IMR-90 (cell line): ENCODE data around the gene FAM53B. TPM values are rescaled to one million over a fixed set of nuclear protein-coding genes. Genes with fewer than 3 reads are reported as not detected.

Source experiments
- ATAC-seq: fragments of 200-7000 bp; cut with Tn5 transposase; 2 replicates; pipeline ENCODE4 v1.9.1; 2020; ENCODE audit warnings: low read depth, mild to moderate bottlenecking, moderate library complexity
- BruUV-seq: library from RNA; stranded (reverse); fragments of 400-500 nt; replicated peaks from 2 replicates; lab custom pipeline; 2021; lab: Mats Ljungman, UMichigan
- CTCF ChIA-PET: fragments of 300-600 bp; formaldehyde crosslinking; extraction: SDS; loops from one replicate; lab custom pipeline; 2021; ENCODE audit warnings: antibody characterized with exemption; lab: Yijun Ruan, JAX
- POLR2A ChIA-PET: fragments of 300-600 bp; sonication (Branson Sonifier 250); formaldehyde crosslinking; loops from one replicate; lab custom pipeline; 2022; ENCODE audit warnings: antibody characterized with exemption; ENCODE audit not compliant: unreplicated experiment; lab: Charles Lee
- DNase-seq: peaks from one replicate; pipeline ENCODE4 v3.0.0; 2013
- H2AFZ ChIP-seq: replicated peaks from 2 replicates; pipeline ENCODE3; 2013; ENCODE audit warnings: low read length, mild to moderate bottlenecking; ENCODE audit not compliant: poor library complexity
- H2AK5ac ChIP-seq: 2 replicates; pipeline ENCODE4 v1.6.1; 2013; ENCODE audit warnings: low read depth, low read length, inconsistent platforms
- H2AK9ac ChIP-seq: replicated peaks from 2 replicates; pipeline ENCODE3; 2013; ENCODE audit warnings: mild to moderate bottlenecking, low read depth, low read length, moderate library complexity; ENCODE audit not compliant: poor library complexity
- H2BK120ac ChIP-seq: 2 replicates; pipeline ENCODE4 v1.6.1; 2013; ENCODE audit warnings: low read depth, low read length, inconsistent platforms
- H2BK15ac ChIP-seq: 3 replicates; pipeline ENCODE4 v1.6.1; 2013; ENCODE audit warnings: low read depth, low read length, inconsistent platforms
- H2BK20ac ChIP-seq: 2 replicates; pipeline ENCODE4 v1.6.1; 2013; ENCODE audit warnings: low read depth, mild to moderate bottlenecking, inconsistent platforms, low read length, moderate library complexity
- H2BK5ac ChIP-seq: 2 replicates; pipeline ENCODE4 v1.6.1; 2013; ENCODE audit warnings: mild to moderate bottlenecking, low read depth, low read length, inconsistent platforms; ENCODE audit not compliant: poor library complexity, severe bottlenecking
- H3K14ac ChIP-seq: replicated peaks from 2 replicates; pipeline ENCODE4 v1.6.1; 2013; ENCODE audit warnings: low read depth, low read length, inconsistent platforms
- H3K18ac ChIP-seq: 2 replicates; pipeline ENCODE4 v1.6.1; 2013; ENCODE audit warnings: low read depth, low read length, control low read depth
- H3K23ac ChIP-seq: 2 replicates; pipeline ENCODE4 v1.6.1; 2013; ENCODE audit warnings: low read depth, low read length, inconsistent platforms
- H3K27ac ChIP-seq: 2 replicates; pipeline ENCODE4 v1.5.1; 2013; ENCODE audit warnings: mild to moderate bottlenecking, control low read depth, low read length; ENCODE audit not compliant: insufficient read depth
- H3K27me3 ChIP-seq: 2 replicates; pipeline ENCODE4 v1.6.1; 2013; ENCODE audit warnings: low read length; ENCODE audit not compliant: control insufficient read depth, insufficient read depth
- H3K36me3 ChIP-seq: 2 replicates; pipeline ENCODE4 v1.6.1; 2013; ENCODE audit warnings: low read length, mixed read lengths; ENCODE audit not compliant: control insufficient read depth, insufficient read depth
- H3K4ac ChIP-seq: 2 replicates; pipeline ENCODE4 v1.6.1; 2013; ENCODE audit warnings: low read depth, low read length, inconsistent platforms
- H3K4me1 ChIP-seq: 2 replicates; pipeline ENCODE4 v1.6.1; 2013; ENCODE audit warnings: low read length, mixed read lengths; ENCODE audit not compliant: control insufficient read depth, insufficient read depth
- H3K4me2 ChIP-seq: 2 replicates; pipeline ENCODE4 v1.6.1; 2013; ENCODE audit warnings: low read depth, mild to moderate bottlenecking, control low read depth, low read length, moderate library complexity
- H3K4me3 ChIP-seq: 2 replicates; pipeline ENCODE4 v1.5.1; 2013; ENCODE audit warnings: low read depth, mild to moderate bottlenecking, control low read depth, low read length, moderate library complexity; ENCODE audit not compliant: insufficient read depth
- H3K56ac ChIP-seq: 2 replicates; pipeline ENCODE4 v1.6.1; 2013; ENCODE audit warnings: low read length, inconsistent platforms; ENCODE audit not compliant: insufficient read depth; ENCODE audit errors: extremely low read depth
- H3K79me1 ChIP-seq, 2 experiments: 2 replicates each; pipeline ENCODE4 v1.6.1; 2013; ENCODE audit warnings: low read length in 2 of 2, inconsistent platforms in 1 of 2, low read depth in 1 of 2
- H3K9ac ChIP-seq: 2 replicates; pipeline ENCODE4 v1.6.1; 2013; ENCODE audit warnings: low read depth, low read length, control low read depth
- H3K9me1 ChIP-seq: 2 replicates; pipeline ENCODE4 v1.6.1; 2013; ENCODE audit warnings: low read length, inconsistent platforms; ENCODE audit not compliant: insufficient read depth
- H3K9me3 ChIP-seq: 2 replicates; pipeline ENCODE4 v1.6.1; 2013; ENCODE audit warnings: low read length; ENCODE audit not compliant: control insufficient read depth, insufficient read depth
- H4K20me1 ChIP-seq: 2 replicates; pipeline ENCODE4 v1.6.1; 2013; ENCODE audit warnings: low read length, inconsistent platforms; ENCODE audit not compliant: insufficient read depth
- H4K5ac ChIP-seq: 2 replicates; pipeline ENCODE4 v1.6.1; 2013; ENCODE audit warnings: mild to moderate bottlenecking, low read depth, low read length, control low read depth
- H4K8ac ChIP-seq, 2 experiments: 2 replicates each; pipeline ENCODE4 v1.6.1; 2013; ENCODE audit warnings: low read depth in 2 of 2, low read length in 2 of 2, control low read depth in 1 of 2, inconsistent platforms in 1 of 2
- H4K91ac ChIP-seq: 2 replicates; pipeline ENCODE4 v1.6.1; 2013; ENCODE audit warnings: low read depth, low read length, inconsistent platforms; ENCODE audit not compliant: insufficient read depth
- BHLHE40 ChIP-seq: fragments of 150-350 bp; IDR thresholded peaks from 2 replicates; pipeline ENCODE4 v1.6.1; 2016; ENCODE audit warnings: mild to moderate bottlenecking, low read depth, low read length
- CEBPB ChIP-seq: IDR thresholded peaks from 2 replicates; pipeline ENCODE4 v1.6.1; 2012; ENCODE audit warnings: low read depth, low read length, improper control_type of control experiment
- CHD1 ChIP-seq: IDR thresholded peaks from 2 replicates; pipeline ENCODE4 v1.6.1; 2012; ENCODE audit warnings: low read depth, low read length, improper control_type of control experiment
- ELK1 ChIP-seq: fragments of 150-350 bp; IDR thresholded peaks from 2 replicates; pipeline ENCODE4 v1.6.1; 2016; ENCODE audit warnings: low read depth, mild to moderate bottlenecking, low read length, moderate library complexity, borderline replicate concordance
- FOS ChIP-seq: fragments of 150-350 bp; IDR thresholded peaks from 2 replicates; pipeline ENCODE4 v1.6.1; 2016; ENCODE audit warnings: low read depth, low read length
- MAFK ChIP-seq: IDR thresholded peaks from 2 replicates; pipeline ENCODE4 v1.6.1; 2012; ENCODE audit warnings: low read depth, low read length, improper control_type of control experiment
- MAZ ChIP-seq: IDR thresholded peaks from 2 replicates; pipeline ENCODE4 v1.6.1; 2012; ENCODE audit warnings: low read depth, mild to moderate bottlenecking, low read length, improper control_type of control experiment, moderate library complexity, borderline replicate concordance
- MXI1 ChIP-seq: IDR thresholded peaks from 2 replicates; pipeline ENCODE4 v1.6.1; 2012; ENCODE audit warnings: low read depth, mild to moderate bottlenecking, low read length, moderate library complexity, borderline replicate concordance
- NFE2L2 ChIP-seq: fragments of 150-350 bp; IDR thresholded peaks from 2 replicates; pipeline ENCODE4 v1.6.1; 2016; ENCODE audit warnings: low read depth, mild to moderate bottlenecking, low read length
- POLR2A ChIP-seq: IDR thresholded peaks from 2 replicates; pipeline ENCODE4 v1.6.1; 2012; ENCODE audit warnings: mild to moderate bottlenecking, low read depth, low read length
- RAD21 ChIP-seq: IDR thresholded peaks from 2 replicates; pipeline ENCODE4 v1.6.1; 2012; ENCODE audit warnings: low read length, improper control_type of control experiment
- RCOR1 ChIP-seq: IDR thresholded peaks from 2 replicates; pipeline ENCODE4 v1.6.1; 2012; ENCODE audit warnings: mild to moderate bottlenecking, low read length, improper control_type of control experiment; ENCODE audit not compliant: insufficient replicate concordance
- RFX5 ChIP-seq: IDR thresholded peaks from 2 replicates; pipeline ENCODE4 v1.8.0; 2012; ENCODE audit warnings: low read depth, mild to moderate bottlenecking, low read length, moderate library complexity
- SMC3 ChIP-seq: fragments of 150-350 bp; IDR thresholded peaks from 2 replicates; pipeline ENCODE4 v1.6.1; 2016; ENCODE audit warnings: low read depth, mild to moderate bottlenecking, antibody characterized with exemption, low read length, moderate library complexity
- USF2 ChIP-seq: fragments of 150-350 bp; IDR thresholded peaks from 2 replicates; pipeline ENCODE4 v1.6.1; 2017; ENCODE audit warnings: mild to moderate bottlenecking, antibody characterized with exemption, low read length, low read depth
- WGBS, 2 experiments: methylation state at CpG; one replicate each; pipeline versions ENCODE4 v1.1.5 to v1.1.7; 2013; ENCODE audit warnings: missing lambda C conversion rate in 2 of 2; ENCODE audit not compliant: insufficient read length in 1 of 2; ENCODE audit errors: extremely low coverage in 2 of 2; 5-methylcytosine and 5-hydroxymethylcytosine counted together
- dilution Hi-C: fragments of 300-500 bp; cut with HindIII; formaldehyde crosslinking; loops from one replicate; pipeline ENCODE4 v1.14.3; 2018; ENCODE audit warnings: low sequenced_read_pairs; ENCODE audit not compliant: unreplicated experiment
- in situ Hi-C: fragments of 300-500 bp; cut with MboI; formaldehyde crosslinking; loops from 3 replicates; pipeline ENCODE4 v1.14.3; 2019; ENCODE audit warnings: low sequenced_read_pairs, inconsistent platforms, mixed read lengths
- intact Hi-C: fragments of 100-400 bp; cut with micrococcal nuclease; formaldehyde crosslinking; loops from 2 replicates; pipeline ENCODE4 v1.10.0; 2022
- polyA plus RNA-seq, 3 experiments: library from polyadenylated mRNA; depleted of rRNA; stranded (reverse); fragments of >200 nt; gene quantifications; 2 replicates each; pipeline ENCODE4 v1.2.3, GENCODE V29; 2012; ENCODE audit warnings: low replicate concordance in 1 of 3
- total RNA-seq: library from RNA; depleted of rRNA; stranded (reverse); fragments of >200 nt; gene quantifications from 2 replicates; pipeline ENCODE4 v1.2.3, GENCODE V29; 2012
- TF ChIP-seq, protein P1 (sequence below): conservative IDR thresholded peaks from 2 replicates; pipeline ENCODE4 v1.5.1; 2012; ENCODE audit warnings: mild to moderate bottlenecking, low read depth, low read length, improper control_type of control experiment

Gene FAM53B
- total and polyA plus RNA-seq, 2 of the 4 experiments (the other 2 are of a cell fraction) = 3.8 to 5.7 TPM

DNA sequence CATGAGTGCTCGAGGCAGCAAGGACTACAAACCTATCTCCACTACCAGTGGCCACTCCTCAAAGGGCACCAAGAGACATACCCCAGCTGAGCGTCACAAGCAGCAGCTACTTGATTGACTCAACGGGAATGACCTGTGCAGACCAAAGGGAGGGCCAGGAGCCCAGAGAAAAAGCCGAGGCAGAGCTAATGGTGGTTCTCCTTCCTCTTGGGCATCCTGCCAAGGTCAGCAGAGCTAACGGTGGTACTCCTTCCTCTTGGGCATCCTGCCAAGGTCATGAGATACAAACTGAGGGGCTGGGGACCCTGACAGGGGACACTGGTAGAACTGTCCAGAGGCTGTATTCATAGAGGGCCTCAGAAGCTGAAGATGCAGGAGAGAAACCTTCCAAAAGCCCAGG, 60.4 kb downstream of the FAM53B start:
- Histone ChIP-seq H3K79me1 (peaks cover 0 to 3% of the 10 kb centered on the region in 2 experiments; a peak in 1 of 4 replicates), H4K8ac (no peak overlapping the region), H4K20me1 (no peaks in the 10 kb centered on the region), H3K18ac (no peak overlapping the region), H3K14ac (no peak overlapping the region), H4K91ac (no peak overlapping the region), H2AK5ac (no peak overlapping the region), H2BK5ac (no peak overlapping the region), H3K36me3 (peaks cover 13% of the 10 kb centered on the region; the same call in 1 of the 2 replicates), H3K56ac (no peak overlapping the region), H4K5ac (no peak overlapping the region), H3K4ac (no peak overlapping the region), H2BK20ac (no peak overlapping the region), H2AK9ac (no peak overlapping the region), H3K4me2 (no peak overlapping the region), H3K9me3 (no peaks in the 10 kb centered on the region), H3K27me3 (no peaks in the 10 kb centered on the region), H2BK15ac (no peak overlapping the region), H2BK120ac (no peak overlapping the region), H2AFZ (no peak overlapping the region), H3K9me1 (peaks cover 14% of the 10 kb centered on the region), H3K9ac (no peak overlapping the region), H3K23ac (no peak overlapping the region), H3K4me3 (no peak overlapping the region), H3K4me1 (no peaks in the 10 kb centered on the region), H3K27ac (no peak overlapping the region)
- dilution Hi-C loops (no loop called here), in situ Hi-C loops (no loop called here), intact Hi-C loops (no loop called here)
- ATAC-seq (no peak), DNase-seq (no peak)
- CTCF ChIA-PET = no interaction called here
- BruUV-seq = no TSS peak
- POLR2A ChIA-PET = no interaction called here
- WGBS, 2 experiments = 63% methylated on average over 3 of the region's 5 CpGs; no CpG with 5 or more reads in 1 of the 2 experiments
- TF ChIP-seq ELK1 = no peak
- TF ChIP-seq MAFK = no peak
- no peak for TF ChIP-seq FOS
- no peak for TF ChIP-seq MAZ
- TF ChIP-seq, protein P1, sequence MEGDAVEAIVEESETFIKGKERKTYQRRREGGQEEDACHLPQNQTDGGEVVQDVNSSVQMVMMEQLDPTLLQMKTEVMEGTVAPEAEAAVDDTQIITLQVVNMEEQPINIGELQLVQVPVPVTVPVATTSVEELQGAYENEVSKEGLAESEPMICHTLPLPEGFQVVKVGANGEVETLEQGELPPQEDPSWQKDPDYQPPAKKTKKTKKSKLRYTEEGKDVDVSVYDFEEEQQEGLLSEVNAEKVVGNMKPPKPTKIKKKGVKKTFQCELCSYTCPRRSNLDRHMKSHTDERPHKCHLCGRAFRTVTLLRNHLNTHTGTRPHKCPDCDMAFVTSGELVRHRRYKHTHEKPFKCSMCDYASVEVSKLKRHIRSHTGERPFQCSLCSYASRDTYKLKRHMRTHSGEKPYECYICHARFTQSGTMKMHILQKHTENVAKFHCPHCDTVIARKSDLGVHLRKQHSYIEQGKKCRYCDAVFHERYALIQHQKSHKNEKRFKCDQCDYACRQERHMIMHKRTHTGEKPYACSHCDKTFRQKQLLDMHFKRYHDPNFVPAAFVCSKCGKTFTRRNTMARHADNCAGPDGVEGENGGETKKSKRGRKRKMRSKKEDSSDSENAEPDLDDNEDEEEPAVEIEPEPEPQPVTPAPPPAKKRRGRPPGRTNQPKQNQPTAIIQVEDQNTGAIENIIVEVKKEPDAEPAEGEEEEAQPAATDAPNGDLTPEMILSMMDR = no peak
- no peak for TF ChIP-seq MXI1
- no peak for TF ChIP-seq BHLHE40
- no peak for TF ChIP-seq RAD21
- no peak for TF ChIP-seq CEBPB
- no peak for TF ChIP-seq NFE2L2
- TF ChIP-seq CHD1 = no peak
- TF ChIP-seq USF2 = no peak
- TF ChIP-seq RCOR1 = no peak
- TF ChIP-seq RFX5 = no peak
- no peak for TF ChIP-seq SMC3
- TF ChIP-seq POLR2A = no peak
